ENCODE measurements around the gene YWHAH.

DNA sequence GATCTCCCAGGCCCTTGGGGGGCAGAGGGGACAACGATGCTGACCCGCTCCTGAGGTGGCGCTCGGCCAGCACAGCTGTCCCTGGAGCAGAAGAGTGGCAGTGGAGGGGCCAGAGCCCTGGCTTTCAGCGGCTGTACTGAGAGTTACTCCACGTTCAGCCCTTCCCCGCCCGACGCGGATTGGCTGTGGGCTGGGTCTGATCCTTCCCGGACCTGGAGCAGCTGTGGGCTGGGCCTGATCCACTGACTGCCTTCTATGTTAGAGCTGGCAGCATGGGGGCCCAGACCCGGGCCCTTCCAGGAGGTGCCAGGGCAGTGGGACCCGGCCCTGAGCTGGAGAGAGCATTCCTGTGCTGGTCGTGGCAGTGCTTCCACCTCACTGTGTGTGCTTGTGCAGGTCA lies 27.8 kb downstream of the YWHAH start:
- TF ChIP-seq POLR2A (IDR thresholded peaks at IDR 0.05; ENCODE audit: low read depth, low read length) = no peak
- TF ChIP-seq, protein P1, sequence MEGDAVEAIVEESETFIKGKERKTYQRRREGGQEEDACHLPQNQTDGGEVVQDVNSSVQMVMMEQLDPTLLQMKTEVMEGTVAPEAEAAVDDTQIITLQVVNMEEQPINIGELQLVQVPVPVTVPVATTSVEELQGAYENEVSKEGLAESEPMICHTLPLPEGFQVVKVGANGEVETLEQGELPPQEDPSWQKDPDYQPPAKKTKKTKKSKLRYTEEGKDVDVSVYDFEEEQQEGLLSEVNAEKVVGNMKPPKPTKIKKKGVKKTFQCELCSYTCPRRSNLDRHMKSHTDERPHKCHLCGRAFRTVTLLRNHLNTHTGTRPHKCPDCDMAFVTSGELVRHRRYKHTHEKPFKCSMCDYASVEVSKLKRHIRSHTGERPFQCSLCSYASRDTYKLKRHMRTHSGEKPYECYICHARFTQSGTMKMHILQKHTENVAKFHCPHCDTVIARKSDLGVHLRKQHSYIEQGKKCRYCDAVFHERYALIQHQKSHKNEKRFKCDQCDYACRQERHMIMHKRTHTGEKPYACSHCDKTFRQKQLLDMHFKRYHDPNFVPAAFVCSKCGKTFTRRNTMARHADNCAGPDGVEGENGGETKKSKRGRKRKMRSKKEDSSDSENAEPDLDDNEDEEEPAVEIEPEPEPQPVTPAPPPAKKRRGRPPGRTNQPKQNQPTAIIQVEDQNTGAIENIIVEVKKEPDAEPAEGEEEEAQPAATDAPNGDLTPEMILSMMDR (conservative IDR thresholded peaks at IDR 0.05; ENCODE audit: low read depth, low read length) = no peak
- no peak for TF ChIP-seq SMC3 (IDR thresholded peaks at IDR 0.05; ENCODE audit: low read depth, low read length)
